ENCODE data around the gene SLC39A10. TPM values are rescaled to one million over a fixed set of nuclear protein-coding genes. Genes with fewer than 3 reads are reported as not detected.
"Not testable (repeated sequence)": the region's sequence is repeated elsewhere in the genome, so short reads cannot be mapped to it uniquely, and the experiment has no call there.

SLC39A10 gene
- total RNA-seq, 2 experiments from 2014 or later, result 36.1 to 37.4 TPM

GRCh38 chr2:195677290-195677689 is 20.3 kb downstream of the SLC39A10 start:
- Mint-ChIP-seq H3K27me3 (no peaks in the 10 kb centered on the region), H3K4me3 (no peak overlapping the region), H3K4me1 (ENCODE audit: low read depth) (peaks cover 37% of the 10 kb centered on the region), H3K27ac (no peak overlapping the region), H3K36me3 (peaks cover 17% of the 10 kb centered on the region), H3K9me3 (no peaks in the 10 kb centered on the region)
- ChIA-PET CTCF (no interaction called here), POLR2A (interaction anchor here (0.7 kb wide), 2 partner anchors 120 to 200 kb away, joined by 3 read pairs; no protein-coding TSS in a partner anchor)
- DNase-seq, result no peak
- intact Hi-C loops (cut with micrococcal nuclease), result no loop called here

GRCh38 chr2:195677884-195678283 is 20.9 kb downstream of the SLC39A10 start:
- H3K9me3 Mint-ChIP-seq, result no peaks in the 10 kb centered on the region
- peaks cover 17% of the 10 kb centered on the region for H3K36me3 Mint-ChIP-seq
- CTCF ChIA-PET, result no interaction called here
- no peak for DNase-seq
- intact Hi-C loops (cut with micrococcal nuclease), result no loop called here
- peaks cover 37% of the 10 kb centered on the region for H3K4me1 Mint-ChIP-seq (ENCODE audit: low read depth)
- H3K27ac Mint-ChIP-seq, result no peak overlapping the region
- no peaks in the 10 kb centered on the region for H3K27me3 Mint-ChIP-seq
- POLR2A ChIA-PET, result interaction anchor here (0.7 kb wide), 1 partner anchor 120 kb away, joined by 3 read pairs; no protein-coding TSS in a partner anchor
- no peak overlapping the region for H3K4me3 Mint-ChIP-seq

- intact Hi-C loops (cut with micrococcal nuclease), result no loop called here
- Mint-ChIP-seq H3K4me3 (no peak overlapping the region), H3K27me3 (no peaks in the 10 kb centered on the region), H3K4me1 (ENCODE audit: low read depth) (peaks cover 37% of the 10 kb centered on the region), H3K36me3 (peaks cover 20% of the 10 kb centered on the region), H3K9me3 (no peaks in the 10 kb centered on the region), H3K27ac (no peak overlapping the region)
- ChIA-PET POLR2A (no interaction called here), CTCF (interaction anchor here (0.7 kb wide), 1 partner anchor 42 kb away, joined by 3 read pairs; no protein-coding TSS in a partner anchor)
- DNase-seq, result no peak
These were observed 25.1 kb downstream of the SLC39A10 start for GRCh38 chr2:195682077-195682476.

DNA sequence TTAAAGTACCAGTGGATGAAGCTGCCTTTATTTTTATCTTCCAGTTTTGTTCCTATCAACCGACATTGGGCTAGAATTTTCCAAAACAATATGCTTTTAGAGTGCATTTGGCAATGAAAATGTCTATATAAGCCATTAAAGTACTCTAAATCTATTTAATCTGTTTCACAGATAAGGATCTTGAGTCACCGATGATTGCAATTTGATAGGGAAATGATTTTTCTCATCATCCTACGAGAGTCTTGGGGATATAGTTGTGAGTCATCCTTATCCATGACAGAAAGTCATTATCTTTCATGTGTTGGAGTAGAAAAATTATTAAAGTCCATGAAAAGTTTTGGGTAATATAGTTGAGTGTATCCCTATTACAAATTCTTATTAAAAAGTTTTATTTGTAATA is 26.1 kb downstream of the SLC39A10 start:
- peaks cover 31% of the 10 kb centered on the region for H3K4me1 Mint-ChIP-seq (ENCODE audit: low read depth)
- H3K9me3 Mint-ChIP-seq, result no peaks in the 10 kb centered on the region
- H3K27ac Mint-ChIP-seq, result no peak overlapping the region
- H3K36me3 Mint-ChIP-seq, result peaks cover 20% of the 10 kb centered on the region
- intact Hi-C loops (cut with micrococcal nuclease), result no loop called here
- H3K4me3 Mint-ChIP-seq, result no peak overlapping the region
- POLR2A ChIA-PET, result no interaction called here
- no peak for DNase-seq
- no peaks in the 10 kb centered on the region for H3K27me3 Mint-ChIP-seq
- CTCF ChIA-PET, result no interaction called here

DNA sequence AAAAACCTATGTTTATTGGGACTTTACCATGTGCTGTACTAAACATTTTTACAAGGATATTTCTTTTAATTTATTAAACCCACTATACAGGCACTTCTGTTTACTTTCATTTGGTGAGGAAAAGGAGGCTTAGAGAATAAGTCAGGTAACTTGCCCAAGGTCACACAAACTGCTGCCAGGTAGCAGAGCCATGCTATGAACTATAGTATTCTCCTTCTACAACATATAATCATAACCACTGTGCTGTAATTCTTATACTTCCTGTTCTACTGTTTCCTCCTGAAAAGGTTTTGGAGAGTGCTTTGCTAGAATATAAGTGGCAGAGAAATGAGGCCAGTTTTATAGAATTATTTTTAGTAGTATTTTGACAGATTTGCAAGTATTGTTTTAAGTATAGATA is 29.5 kb downstream of the SLC39A10 start:
- H3K27ac Mint-ChIP-seq, result no peak overlapping the region
- no peak for DNase-seq
- intact Hi-C loops (cut with micrococcal nuclease), result no loop called here
- peaks cover 15% of the 10 kb centered on the region for H3K9me3 Mint-ChIP-seq
- POLR2A ChIA-PET, result no interaction called here
- H3K4me3 Mint-ChIP-seq, result no peak overlapping the region
- H3K36me3 Mint-ChIP-seq, result peaks cover 23% of the 10 kb centered on the region
- CTCF ChIA-PET, result no interaction called here
- no peaks in the 10 kb centered on the region for H3K27me3 Mint-ChIP-seq
- peaks cover 28% of the 10 kb centered on the region for H3K4me1 Mint-ChIP-seq (ENCODE audit: low read depth)

GRCh38 chr2:195687320-195688086 is 30.5 kb downstream of the SLC39A10 start:
- peaks cover 34% of the 10 kb centered on the region for H3K4me1 Mint-ChIP-seq (ENCODE audit: low read depth)
- H3K36me3 Mint-ChIP-seq, result peaks cover 33% of the 10 kb centered on the region
- CTCF ChIA-PET, result no interaction called here
- POLR2A ChIA-PET, result no interaction called here
- no peak for DNase-seq
- H3K27ac Mint-ChIP-seq, result no peak overlapping the region
- no peak overlapping the region for H3K4me3 Mint-ChIP-seq
- intact Hi-C loops (cut with micrococcal nuclease), result no loop called here
- no peaks in the 10 kb centered on the region for H3K27me3 Mint-ChIP-seq
- H3K9me3 Mint-ChIP-seq, result peaks cover 22% of the 10 kb centered on the region

DNA sequence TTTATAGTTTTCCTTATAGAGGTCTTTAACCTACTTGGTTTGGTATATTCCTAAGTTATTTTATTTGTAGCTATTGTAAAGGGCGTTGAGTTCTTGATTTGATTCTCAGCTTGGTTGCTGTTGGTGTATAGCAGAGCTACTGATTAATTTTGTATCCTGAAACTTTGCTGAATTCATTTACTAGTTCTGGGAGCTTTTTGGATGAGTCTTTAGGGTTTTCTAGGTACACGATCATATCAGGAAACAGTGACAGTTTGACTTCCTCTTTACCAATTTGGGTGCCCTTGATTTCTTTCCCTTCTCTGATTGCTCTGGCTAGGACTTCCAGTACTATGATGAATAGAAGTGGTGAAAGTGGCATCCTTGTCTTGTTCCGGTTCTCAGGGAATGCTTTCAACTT is 35.5 kb downstream of the SLC39A10 start:
- peaks cover 55% of the 10 kb centered on the region for H3K36me3 Mint-ChIP-seq
- DNase-seq; POLR2A ChIA-PET; H3K27ac Mint-ChIP-seq; intact Hi-C loops (cut with micrococcal nuclease); H3K4me3 Mint-ChIP-seq; H3K27me3 Mint-ChIP-seq: not testable (repeated sequence)
- H3K9me3 Mint-ChIP-seq, result peaks cover 36% of the 10 kb centered on the region
- CTCF ChIA-PET, result interaction anchor here (0.7 kb wide), 1 partner anchor 714 kb away, joined by 5 read pairs; no protein-coding TSS in a partner anchor
- H3K4me1 Mint-ChIP-seq (ENCODE audit: low read depth), result peaks cover 43% of the 10 kb centered on the region

- intact Hi-C loops (cut with micrococcal nuclease), result no loop called here
- Mint-ChIP-seq H3K4me3 (no peak overlapping the region), H3K9me3 (peaks cover 45% of the 10 kb centered on the region), H3K27ac (no peak overlapping the region), H3K36me3 (peaks cover 67% of the 10 kb centered on the region), H3K4me1 (ENCODE audit: low read depth) (peaks cover 48% of the 10 kb centered on the region), H3K27me3 (no peaks in the 10 kb centered on the region)
- POLR2A ChIA-PET, result no interaction called here
- CTCF ChIA-PET, result no interaction called here
- no peak for DNase-seq
These were observed 37.5 kb downstream of the SLC39A10 start for GRCh38 chr2:195694553-195694952.

DNA sequence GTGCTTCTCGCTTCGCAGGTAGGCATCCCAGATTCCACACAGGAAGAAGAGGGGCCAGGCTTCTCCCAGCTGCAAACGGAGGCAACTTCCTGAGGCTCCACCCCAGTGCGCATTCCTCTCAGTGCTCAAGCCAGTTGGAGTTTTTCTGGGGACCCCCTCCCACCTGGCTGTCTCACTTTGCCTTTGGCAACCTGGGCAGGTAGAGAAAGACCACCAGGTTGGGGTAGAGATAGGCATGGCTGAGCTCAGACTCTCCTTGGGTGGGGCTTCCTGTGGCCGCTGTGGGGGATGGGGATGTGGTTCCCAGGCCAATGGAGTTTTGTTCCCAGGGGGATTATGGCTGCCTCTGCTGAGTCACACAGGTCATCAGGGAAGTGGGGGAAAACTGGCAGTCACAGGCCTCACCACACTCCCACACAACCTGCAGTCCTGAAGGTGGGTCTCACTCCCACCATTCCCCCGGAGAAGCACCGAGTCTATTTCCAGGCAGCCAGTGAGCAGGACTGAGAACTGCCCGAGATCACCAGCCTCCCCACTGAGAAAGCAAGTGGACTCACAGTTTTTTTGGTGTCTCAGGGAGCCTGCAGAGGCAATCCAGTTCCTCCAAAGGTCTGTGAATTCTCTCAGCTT is 38.1 kb downstream of the SLC39A10 start:
- POLR2A ChIA-PET, result no interaction called here
- peaks cover 69% of the 10 kb centered on the region for H3K36me3 Mint-ChIP-seq
- H3K4me1 Mint-ChIP-seq (ENCODE audit: low read depth), result peaks cover 48% of the 10 kb centered on the region
- H3K9me3 Mint-ChIP-seq, result peaks cover 51% of the 10 kb centered on the region
- intact Hi-C loops (cut with micrococcal nuclease), result no loop called here
- no peaks in the 10 kb centered on the region for H3K27me3 Mint-ChIP-seq
- DNase-seq, result no peak
- CTCF ChIA-PET, result no interaction called here
- H3K4me3 Mint-ChIP-seq, result no peak overlapping the region
- H3K27ac Mint-ChIP-seq, result no peak overlapping the region

DNA sequence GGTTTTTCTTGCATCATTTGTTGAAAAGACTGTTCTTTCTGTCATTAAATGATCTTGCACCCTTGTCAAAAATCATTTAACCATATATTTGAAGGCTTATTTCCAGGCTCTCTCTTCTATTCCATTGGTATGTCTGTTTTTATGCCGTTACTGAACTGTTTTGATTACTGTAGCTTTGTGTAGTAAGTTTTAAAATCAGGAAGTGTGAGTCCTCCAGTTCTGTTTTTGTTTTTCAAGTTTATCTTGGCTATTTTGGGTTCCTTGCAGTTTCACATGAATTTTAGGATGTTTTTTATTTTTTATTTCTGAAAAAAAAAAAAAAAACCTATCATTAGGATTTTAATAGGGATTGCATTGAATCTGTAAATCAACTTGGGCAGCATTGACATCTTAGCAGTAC is 39.0 kb downstream of the SLC39A10 start:
- Mint-ChIP-seq H3K4me1 (ENCODE audit: low read depth) (peaks cover 44% of the 10 kb centered on the region), H3K9me3 (peaks cover 50% of the 10 kb centered on the region), H3K27ac (no peak overlapping the region), H3K27me3 (no peaks in the 10 kb centered on the region), H3K4me3 (no peak overlapping the region), H3K36me3 (peaks cover 69% of the 10 kb centered on the region)
- intact Hi-C loops (cut with micrococcal nuclease), result no loop called here
- ChIA-PET CTCF (no interaction called here), POLR2A (no interaction called here)
- DNase-seq, result no peak

DNA sequence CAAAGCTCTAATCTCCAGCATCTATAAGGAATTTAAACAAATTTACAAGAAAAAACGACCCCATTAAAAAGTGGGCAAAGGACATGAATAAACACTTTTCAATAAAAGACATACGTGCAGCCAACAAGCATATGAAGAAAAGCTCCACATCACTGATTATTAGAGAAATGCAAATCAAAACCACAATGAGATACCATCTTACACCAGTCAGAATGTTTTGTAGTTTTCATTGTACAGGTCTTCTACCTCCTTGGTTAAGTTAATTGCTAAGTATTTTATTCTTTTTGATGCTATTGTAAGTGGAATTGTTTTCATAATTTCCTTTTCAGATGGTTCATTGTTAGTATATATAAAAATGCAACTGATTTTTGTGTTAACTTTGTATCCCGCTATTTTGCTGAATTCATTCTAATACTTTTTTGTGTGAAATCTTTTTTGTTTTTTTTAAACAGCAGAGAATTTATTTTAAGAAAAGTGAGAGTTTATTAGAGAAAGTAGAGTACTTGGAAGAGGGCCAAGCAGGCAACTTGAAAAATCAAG is 40.7 kb downstream of the SLC39A10 start:
- no peaks in the 10 kb centered on the region for H3K27me3 Mint-ChIP-seq
- H3K27ac Mint-ChIP-seq, result no peak overlapping the region
- POLR2A ChIA-PET, result no interaction called here
- peaks cover 41% of the 10 kb centered on the region for H3K9me3 Mint-ChIP-seq
- DNase-seq, result no peak
- H3K4me1 Mint-ChIP-seq (ENCODE audit: low read depth), result peaks cover 26% of the 10 kb centered on the region
- H3K36me3 Mint-ChIP-seq, result peaks cover 62% of the 10 kb centered on the region
- CTCF ChIA-PET, result no interaction called here
- intact Hi-C loops (cut with micrococcal nuclease), result no loop called here
- H3K4me3 Mint-ChIP-seq, result no peak overlapping the region

DNA sequence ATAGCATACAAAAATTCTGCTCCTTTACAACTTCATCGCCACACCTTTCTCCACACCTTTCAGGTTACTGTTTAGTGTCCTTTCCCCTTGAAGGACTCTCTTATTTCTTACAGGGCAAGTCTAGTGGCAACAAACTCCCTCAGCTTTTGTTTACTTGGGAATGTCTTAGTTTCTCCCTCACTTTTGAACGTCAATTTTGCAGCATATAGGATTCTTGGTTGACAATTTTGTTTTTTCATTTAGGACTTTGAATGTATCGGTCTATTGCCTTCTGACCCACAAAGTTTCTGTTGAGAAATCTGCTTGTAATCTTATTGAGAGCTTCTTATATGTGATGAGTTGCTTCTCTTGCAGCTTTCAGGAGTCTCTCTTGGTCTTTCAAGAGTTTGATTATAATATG is 43.5 kb downstream of the SLC39A10 start:
- CTCF ChIA-PET, result no interaction called here
- POLR2A ChIA-PET, result no interaction called here
- Mint-ChIP-seq H3K36me3 (peaks cover 52% of the 10 kb centered on the region), H3K27me3 (no peaks in the 10 kb centered on the region), H3K27ac (no peak overlapping the region), H3K4me1 (ENCODE audit: low read depth) (peaks cover 12% of the 10 kb centered on the region), H3K9me3 (peaks cover 27% of the 10 kb centered on the region), H3K4me3 (no peak overlapping the region)
- DNase-seq, result no peak
- intact Hi-C loops (cut with micrococcal nuclease), result no loop called here

Data from activated CD4-positive, alpha-beta memory T cell treated with anti-CD3 and anti-CD28 coated beads for 36 hours (primary cell).